Stimulated activated CD4-positive, alpha-beta T cell treated with anti-CD3 and anti-CD28 coated beads, Interleukin-4, amount 100 ng/mL, for 1 hour (primary cell): ENCODE results near the gene ZNF43.
"Not testable (repeated sequence)": the region's sequence is repeated elsewhere in the genome, so short reads cannot be mapped to it uniquely, and the experiment has no call there.

ENCODE experiments used
- DNase-seq: peaks from one replicate; pipeline ENCODE4 v3.0.0-alpha.2; 2020

Gene ZNF43

DNA sequence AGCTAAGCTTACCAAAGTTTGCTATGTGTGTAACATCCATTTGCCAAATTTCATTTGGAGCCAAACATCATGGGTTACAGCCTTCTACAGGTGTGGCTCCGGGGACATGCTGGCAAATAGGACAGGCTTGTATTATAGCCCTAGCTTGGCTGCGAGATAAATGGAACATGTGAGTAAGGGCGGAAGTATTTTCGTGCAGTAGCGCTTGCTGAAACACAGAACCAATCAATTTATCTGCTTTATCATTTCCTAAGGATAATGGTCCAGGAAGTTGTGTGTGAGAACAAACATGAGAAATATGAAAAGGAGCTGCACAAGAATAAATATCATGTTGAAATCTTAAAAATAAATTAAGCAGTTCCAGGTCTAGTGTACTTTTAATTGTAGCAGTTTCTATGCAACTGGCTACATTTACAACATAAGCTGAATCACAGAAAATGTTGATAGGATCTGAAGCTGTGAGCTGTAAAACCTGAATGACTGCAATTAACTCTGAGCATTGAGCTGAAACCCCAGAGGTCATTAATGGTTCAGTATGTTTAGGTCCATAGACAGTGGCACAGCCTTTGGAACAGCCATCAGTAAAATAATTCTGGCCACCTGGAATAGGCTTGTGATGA is 46.4 kb downstream of the ZNF43 start:
- no peak for DNase-seq

DNA sequence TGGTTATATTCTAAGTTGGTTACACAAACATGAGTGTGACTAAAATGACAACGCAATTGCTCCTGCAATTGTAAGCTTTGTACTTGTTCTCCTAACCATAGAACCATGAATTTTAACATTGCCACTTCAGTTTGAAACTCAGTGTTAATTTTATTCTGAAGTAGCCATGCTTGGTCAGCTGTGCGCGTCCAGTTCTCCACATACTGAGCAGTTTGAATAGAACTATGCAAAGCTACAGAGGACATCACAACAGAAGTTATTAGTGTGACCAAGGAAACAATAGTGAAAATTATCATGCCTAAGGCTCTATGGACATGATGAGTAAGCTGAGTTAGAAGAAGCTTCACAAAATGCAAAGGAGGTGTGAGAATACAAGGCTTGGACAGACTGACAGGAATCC is 49.0 kb downstream of the ZNF43 start:
- DNase-seq: no peak

DNA sequence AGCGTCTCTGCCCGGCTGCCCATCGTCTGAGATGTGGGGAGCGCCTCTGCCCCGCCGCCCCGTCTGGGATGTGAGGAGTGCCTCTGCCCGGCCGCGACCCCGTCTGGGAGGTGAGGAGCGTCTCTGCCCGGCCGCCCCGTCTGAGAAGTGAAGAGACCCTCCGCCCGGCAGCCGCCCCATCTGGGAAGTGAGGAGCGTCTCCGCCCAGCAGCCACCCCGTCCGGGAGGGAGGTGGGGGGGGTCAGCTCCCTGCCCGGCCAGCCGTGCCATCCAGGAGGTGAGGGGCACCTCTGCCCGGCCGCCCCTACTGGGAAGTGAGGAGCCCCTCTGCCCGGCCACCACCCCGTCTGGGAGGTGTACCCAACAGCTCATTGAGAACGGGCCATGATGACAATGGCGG is 60.2 kb downstream of the ZNF43 start:
- not testable (repeated sequence) for DNase-seq

DNA sequence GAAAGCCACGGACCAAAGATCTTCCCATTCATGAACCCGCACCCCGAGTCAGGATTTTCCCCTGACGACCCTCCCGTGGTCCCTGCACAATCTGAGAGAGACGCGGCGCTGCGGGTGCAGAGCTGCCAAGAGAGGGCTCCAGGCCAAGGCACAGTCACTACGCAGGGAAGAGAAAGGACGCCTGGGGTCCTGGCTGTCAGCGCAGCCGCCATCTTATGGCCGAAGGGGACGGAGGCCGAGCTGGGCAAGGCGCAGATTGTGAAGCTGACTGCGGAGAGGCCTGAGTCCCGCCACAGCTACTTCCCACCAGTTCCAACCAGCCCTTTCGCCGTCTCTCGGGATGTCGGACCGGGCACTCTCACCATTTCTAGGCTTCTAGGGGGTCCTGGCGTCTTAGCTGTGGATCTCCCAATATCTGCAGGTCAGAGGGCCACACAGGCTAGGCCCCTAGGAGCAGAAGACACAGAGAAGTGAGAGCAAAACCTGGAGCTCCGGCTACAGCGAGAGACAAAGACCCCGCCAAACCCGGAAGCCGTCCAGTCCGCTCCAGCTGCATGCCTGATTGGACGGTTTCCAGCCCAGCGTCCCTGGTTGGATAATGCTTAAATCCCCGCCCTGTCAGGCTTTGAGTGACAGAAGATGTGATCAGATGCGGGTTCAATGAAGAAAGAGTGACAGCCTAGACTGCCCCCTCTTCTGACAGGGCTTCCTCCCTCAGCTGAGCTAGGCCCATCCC is 68.7 kb downstream of the ZNF43 start, which contains the start of gene ZNF100:
Gene ZNF100 (minus strand): TSS at position 515 of the 736 bp plus-strand sequence. CDS start 150 bp downstream, at position 365.
- peak; percentile 84 for DNase-seq

DNA sequence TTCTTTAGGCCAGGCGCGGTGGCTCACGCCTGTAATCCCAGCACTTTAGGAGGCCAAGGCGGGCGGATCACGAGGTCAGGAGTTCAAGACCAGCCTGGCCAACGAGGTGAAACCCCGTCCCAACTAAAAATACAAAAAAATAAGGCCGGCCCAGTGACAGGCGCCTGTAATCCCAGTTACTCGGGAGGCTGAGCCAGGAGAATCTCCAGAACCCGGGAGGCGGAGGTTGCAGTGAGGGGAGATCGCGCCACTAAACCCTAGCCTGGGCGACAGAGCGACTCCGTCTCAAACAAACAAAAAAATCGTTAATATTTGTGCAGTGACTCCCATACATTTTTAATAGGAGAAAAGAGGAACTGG is 69.3 kb downstream of the ZNF43 start:
- DNase-seq: not testable (repeated sequence)

DNA sequence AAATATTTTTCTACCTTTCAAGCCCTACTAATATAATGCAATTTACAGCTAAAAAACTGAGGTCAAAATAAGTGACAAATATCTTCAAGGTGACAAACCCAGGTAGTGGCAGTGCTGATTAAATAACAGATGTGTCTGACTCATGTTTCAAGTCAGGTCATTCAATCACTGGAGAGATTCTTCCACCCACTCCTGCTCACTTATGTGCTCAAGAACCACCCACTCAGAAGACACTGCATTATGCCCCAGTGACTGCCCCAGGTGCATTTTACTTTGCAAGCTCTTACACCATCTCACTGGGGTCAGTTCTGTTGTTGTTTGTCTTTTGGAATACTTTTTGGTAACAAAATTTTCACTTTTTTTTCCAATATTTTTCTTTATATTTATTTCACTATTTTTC is 70.8 kb downstream of the ZNF43 start:
- no peak for DNase-seq

DNA sequence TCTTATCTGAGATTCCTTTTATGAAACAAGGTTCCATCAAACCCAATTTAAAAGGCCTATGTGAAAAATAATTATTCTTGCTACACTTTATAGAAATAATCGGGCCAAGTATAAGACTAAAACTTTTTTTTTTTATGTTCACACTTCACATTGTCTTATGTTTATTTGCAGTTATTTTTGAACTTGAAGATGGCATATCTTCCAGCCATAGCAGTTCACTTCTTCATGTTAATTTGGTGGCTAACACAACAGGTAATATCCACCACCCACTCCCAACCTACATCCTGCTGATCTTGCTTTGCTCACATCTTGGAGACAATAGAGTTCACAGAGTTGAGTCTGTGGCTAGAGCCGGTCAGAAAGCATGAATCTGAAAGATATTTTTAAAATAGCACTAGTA is 74.4 kb downstream of the ZNF43 start:
- not testable (repeated sequence) for DNase-seq

DNA sequence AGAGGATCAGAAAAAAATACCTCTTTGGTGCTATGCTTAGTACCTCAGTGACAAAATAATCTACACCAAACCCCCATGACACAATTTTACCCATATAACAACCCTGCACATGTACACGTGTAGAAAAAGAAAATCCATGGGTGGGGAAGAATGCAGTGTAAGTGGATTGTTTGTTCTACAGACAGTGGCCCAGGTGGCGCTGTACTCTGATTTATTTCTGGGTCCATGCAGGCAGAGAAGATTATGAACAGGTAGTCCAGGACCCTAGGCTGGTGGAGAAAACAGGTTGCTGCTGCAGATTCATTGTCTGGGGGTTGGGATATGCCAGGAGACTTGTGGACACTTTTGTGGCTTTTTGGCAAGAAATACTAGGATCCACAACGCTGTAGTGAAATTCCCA is 77.7 kb downstream of the ZNF43 start:
- DNase-seq: no peak

DNA sequence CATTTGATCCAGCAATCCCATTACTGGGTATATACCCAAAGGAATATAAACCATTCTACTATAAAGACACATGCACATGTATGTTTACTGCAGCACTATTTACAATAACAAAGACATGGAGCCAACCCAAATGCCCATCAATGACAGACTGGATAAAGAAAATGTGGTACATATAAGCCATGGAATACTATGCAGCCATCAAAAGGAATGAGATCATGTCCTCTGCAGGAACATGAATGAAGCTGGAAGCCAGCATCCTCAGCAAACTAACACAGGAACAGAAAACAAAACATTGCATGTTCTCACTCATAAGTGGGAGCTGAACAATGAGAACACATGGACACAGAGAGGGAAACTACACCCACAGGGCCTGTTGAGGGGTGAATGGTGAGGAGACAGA is 80.4 kb downstream of the ZNF43 start:
- DNase-seq: not testable (repeated sequence)
